Lung (tissue), 12 donors: Measurements from ENCODE around the gene NAT8L. TPM values are rescaled to one million over a fixed set of nuclear protein-coding genes. Genes with fewer than 3 reads are reported as not detected.
A peak's percentile ranks its signal among the peaks of the same experiment; 100 is the strongest.

Source experiments
- ATAC-seq: fragments of 200-7000 bp; cut with Tn5 transposase; one replicate; pipeline ENCODE4 v1.9.1; 2020; ENCODE audit warnings: moderate number of reproducible peaks; ENCODE audit not compliant: insufficient read depth, low FRiP score
- DNase-seq, 3 donors: peaks; one replicate each; pipeline ENCODE4 v3.0.0-alpha.2; 2013 to 2017
- H3K27ac ChIP-seq, 2 donors: one replicate each; pipeline ENCODE4 v1.5.1; 2013; ENCODE audit warnings: mild to moderate bottlenecking in 2 of 2, moderate library complexity in 2 of 2, control low read depth in 1 of 2, inconsistent platforms in 1 of 2, low read depth in 1 of 2, low read length in 1 of 2
- H3K27me3 ChIP-seq, 3 donors: one replicate each; pipeline ENCODE4 v1.5.1; 2013; ENCODE audit warnings: low read length in 2 of 3; ENCODE audit not compliant: control insufficient read depth in 3 of 3, insufficient read depth in 3 of 3
- H3K36me3 ChIP-seq, 4 donors: one replicate each; pipeline ENCODE4 v1.5.1; 2013; ENCODE audit warnings: low read length in 4 of 4, mild to moderate bottlenecking in 1 of 4, moderate library complexity in 1 of 4; ENCODE audit not compliant: control insufficient read depth in 4 of 4, insufficient read depth in 4 of 4
- H3K4me1 ChIP-seq, 5 donors: one replicate each; pipeline ENCODE4 v1.5.1; 2013; ENCODE audit warnings: low read length in 5 of 5, mild to moderate bottlenecking in 2 of 5, moderate library complexity in 1 of 5; ENCODE audit not compliant: control insufficient read depth in 5 of 5, insufficient read depth in 5 of 5
- H3K4me3 ChIP-seq: one replicate; pipeline ENCODE4 v1.5.1; 2013; ENCODE audit warnings: mild to moderate bottlenecking, control low read depth, moderate library complexity
- H3K9ac ChIP-seq, 2 donors: one replicate each; pipeline ENCODE4 v1.5.1; 2013; ENCODE audit warnings: low read length in 2 of 2, control low read depth in 1 of 2; ENCODE audit not compliant: insufficient read depth in 1 of 2
- H3K9me3 ChIP-seq, 4 donors: one replicate each; pipeline ENCODE4 v1.5.1; 2013; ENCODE audit warnings: low read length in 3 of 4, mild to moderate bottlenecking in 1 of 4, moderate library complexity in 1 of 4; ENCODE audit not compliant: control insufficient read depth in 4 of 4, insufficient read depth in 3 of 4
- WGBS, 2 donors: extraction: QIAGEN DNeasy Blood & Tissue Kit; methylation state at CpG; one replicate each; pipeline ENCODE4 v1.1.7; 2013; 5-methylcytosine and 5-hydroxymethylcytosine counted together
- polyA plus RNA-seq, 2 donors: library from polyadenylated mRNA; stranded (reverse); fragments of 200-250 nt; gene quantifications; one replicate each; pipeline ENCODE4 v1.2.1, GENCODE V29; 2013
- total RNA-seq, 2 donors: library from RNA; depleted of rRNA in 1 of 2; stranded (reverse); fragments of >200 nt in 1 of 2; gene quantifications; one replicate each; pipeline ENCODE4 v1.2.1, GENCODE V29; 2014 to 2021
- TF ChIP-seq, protein P1 (sequence below): IDR thresholded peaks from 2 replicates; pipeline ENCODE4 v1.5.1; 2012; ENCODE audit warnings: mild to moderate bottlenecking; ENCODE audit errors: control extremely low read depth, extremely low read depth
- donor health status: control.
- donor health status: control.
- donor health status: Bipolar disorder and iron deficiency.
- donor health status: healthy.
- donor health status: DM: yes; HTN: yes; CAD: no.

NAT8L gene
- total and polyA plus RNA-seq, 4 donors = 0.05 to 0.46 (median 0.17) TPM

DNA sequence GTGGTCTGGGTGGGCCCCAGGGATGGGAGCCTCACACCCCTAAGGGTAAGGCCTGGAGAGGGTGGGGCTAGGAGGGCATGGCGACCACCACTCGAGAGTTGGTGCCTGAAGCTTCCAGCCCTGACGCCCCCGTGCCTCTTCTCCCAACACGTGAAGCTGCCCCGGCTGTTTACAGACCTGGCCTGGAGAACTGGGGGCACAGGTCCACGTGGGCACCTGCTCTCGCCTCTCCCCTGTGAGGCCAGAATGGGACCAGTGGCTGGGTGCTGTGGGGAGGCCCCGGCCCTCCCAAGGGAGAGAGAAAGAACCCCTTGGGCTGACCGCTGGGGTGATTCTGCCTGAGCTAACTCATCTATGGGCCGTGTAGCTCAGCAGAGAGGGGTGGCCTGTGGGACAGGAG, 15.5 kb downstream of the NAT8L start:
- TF ChIP-seq, protein P1, sequence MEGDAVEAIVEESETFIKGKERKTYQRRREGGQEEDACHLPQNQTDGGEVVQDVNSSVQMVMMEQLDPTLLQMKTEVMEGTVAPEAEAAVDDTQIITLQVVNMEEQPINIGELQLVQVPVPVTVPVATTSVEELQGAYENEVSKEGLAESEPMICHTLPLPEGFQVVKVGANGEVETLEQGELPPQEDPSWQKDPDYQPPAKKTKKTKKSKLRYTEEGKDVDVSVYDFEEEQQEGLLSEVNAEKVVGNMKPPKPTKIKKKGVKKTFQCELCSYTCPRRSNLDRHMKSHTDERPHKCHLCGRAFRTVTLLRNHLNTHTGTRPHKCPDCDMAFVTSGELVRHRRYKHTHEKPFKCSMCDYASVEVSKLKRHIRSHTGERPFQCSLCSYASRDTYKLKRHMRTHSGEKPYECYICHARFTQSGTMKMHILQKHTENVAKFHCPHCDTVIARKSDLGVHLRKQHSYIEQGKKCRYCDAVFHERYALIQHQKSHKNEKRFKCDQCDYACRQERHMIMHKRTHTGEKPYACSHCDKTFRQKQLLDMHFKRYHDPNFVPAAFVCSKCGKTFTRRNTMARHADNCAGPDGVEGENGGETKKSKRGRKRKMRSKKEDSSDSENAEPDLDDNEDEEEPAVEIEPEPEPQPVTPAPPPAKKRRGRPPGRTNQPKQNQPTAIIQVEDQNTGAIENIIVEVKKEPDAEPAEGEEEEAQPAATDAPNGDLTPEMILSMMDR = no peak

DNA sequence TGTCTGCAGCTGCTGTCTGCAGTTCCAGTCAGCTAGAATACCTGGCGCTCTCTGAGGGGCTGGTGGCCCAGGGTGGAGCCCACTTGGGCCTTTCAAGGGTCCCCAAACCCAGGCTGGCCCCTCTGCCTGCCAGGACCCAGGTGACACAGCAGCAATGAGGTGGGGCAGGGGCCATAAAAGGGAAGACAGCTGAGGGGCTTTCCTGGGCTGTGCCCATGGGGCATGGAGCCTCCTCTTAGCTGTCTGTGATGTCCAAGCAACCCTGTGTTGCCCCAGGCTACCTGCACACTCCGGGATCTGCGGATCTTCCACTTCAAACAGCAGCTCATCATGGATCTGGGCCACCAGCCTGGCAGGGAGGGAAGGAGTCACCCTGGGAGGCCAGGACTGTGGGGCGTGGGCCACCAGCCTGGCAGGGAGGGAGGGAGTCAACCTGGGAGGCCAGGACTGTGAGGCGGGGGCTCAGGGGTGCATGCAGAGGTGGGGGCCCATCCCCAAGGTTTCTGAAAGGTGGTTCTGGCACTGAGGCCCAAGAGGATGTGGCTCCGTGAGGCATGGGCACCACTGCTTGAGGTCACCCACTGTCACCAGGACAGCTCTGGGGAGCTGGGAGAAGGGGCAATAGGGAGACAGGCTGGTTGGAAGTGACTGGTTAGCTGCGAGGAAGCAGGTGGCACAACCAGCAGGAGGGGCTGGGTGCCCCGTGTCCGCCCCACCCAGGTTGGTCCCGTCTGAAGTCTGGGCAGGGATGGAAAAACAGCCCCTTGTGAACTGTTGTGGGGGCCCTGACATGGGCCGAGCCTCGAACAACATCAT, 16.3 kb downstream of the NAT8L start:
- no peak for ATAC-seq
- 91 to 98% methylated on average over 12 of the region's 12 CpGs for WGBS, 2 donors
- H3K27ac ChIP-seq = no peak overlapping the region
- H3K36me3 ChIP-seq = no peaks in the 10 kb centered on the region
- H3K9ac ChIP-seq = no peak overlapping the region
- peak in 1 of 3 donors; percentile 7 for DNase-seq
- no peak overlapping the region for H3K4me3 ChIP-seq
- H3K27me3 ChIP-seq = peaks cover 0 to 4% (median 0%) of the 10 kb centered on the region in 3 donors
- TF ChIP-seq, protein P1 = no peak
- peaks cover 0 to 12% (median 0%) of the 10 kb centered on the region in 5 donors for H3K4me1 ChIP-seq
- H3K9me3 ChIP-seq = no peaks in the 10 kb centered on the region

More for the DNA sequence above, 15.5 kb downstream of the NAT8L start:
- no peak overlapping the region for H3K27ac ChIP-seq
- H3K4me1 ChIP-seq = peaks cover 0 to 12% (median 0%) of the 10 kb centered on the region in 5 donors
- ATAC-seq = no peak
- DNase-seq = peak in 1 of 3 donors; percentile 8
- no peak overlapping the region for H3K9ac ChIP-seq
- H3K9me3 ChIP-seq = no peaks in the 10 kb centered on the region
- 75 to 88% methylated on average over 11 of the region's 11 CpGs for whole genome bisulfite sequencing, 2 donors
- no peak overlapping the region for H3K4me3 ChIP-seq
- H3K36me3 ChIP-seq = no peaks in the 10 kb centered on the region
- H3K27me3 ChIP-seq = peaks cover 0 to 4% (median 0%) of the 10 kb centered on the region in 3 donors

- Histone ChIP-seq H3K9ac (no peak overlapping the region), H3K27ac (no peak overlapping the region), H3K36me3 (no peaks in the 10 kb centered on the region), H3K9me3 (no peaks in the 10 kb centered on the region), H3K27me3 (no peaks in the 10 kb centered on the region), H3K4me3 (no peak overlapping the region), H3K4me1 (peaks cover 0 to 12% (median 0%) of the 10 kb centered on the region in 5 donors)
- WGBS, 2 donors = 90 to 92% methylated on average over 26 to 31 of the region's 31 CpGs
- DNase-seq (peak in 1 of 3 donors; percentile 11), ATAC-seq (no peak)
- TF ChIP-seq, protein P1 = no peak
These were observed 17.1 kb downstream of the NAT8L start for GRCh38 chr4:2075987-2076907.
